ENCODE results near the gene TMEM82.

- TF ChIP-seq CTCF (IDR thresholded peaks at IDR 0.05 in 2 of 3, conservative IDR thresholded peaks at IDR 0.05 in 1 of 3; ENCODE audit: insufficient read depth in 2 of 3, low read depth in 1 of 3, low read length in 3 of 3) (no peak), FOS (IDR thresholded peaks at IDR 0.05; ENCODE audit: extremely low read depth, insufficient read length) (no peak), HEY1 (CRISPR knock-in tag; IDR thresholded peaks at IDR 0.05; ENCODE audit: borderline replicate concordance) (no peak), MAFF (IDR thresholded peaks at IDR 0.05; ENCODE audit: low read length) (no peak), SRF (CRISPR knock-in tag; IDR thresholded peaks at IDR 0.05) (no peak), XRCC4 (IDR thresholded peaks at IDR 0.05; ENCODE audit: extremely low read depth, insufficient read depth, insufficient read length) (no peak), ZFP30 (CRISPR knock-in tag; IDR thresholded peaks at IDR 0.05; ENCODE audit: borderline replicate concordance) (no peak), CBX5 (IDR thresholded peaks at IDR 0.05; ENCODE audit: borderline replicate concordance, low read depth) (no peak), TCF7 (IDR thresholded peaks at IDR 0.05; ENCODE audit: borderline replicate concordance) (no peak)
- TF ChIP-seq, protein P1, sequence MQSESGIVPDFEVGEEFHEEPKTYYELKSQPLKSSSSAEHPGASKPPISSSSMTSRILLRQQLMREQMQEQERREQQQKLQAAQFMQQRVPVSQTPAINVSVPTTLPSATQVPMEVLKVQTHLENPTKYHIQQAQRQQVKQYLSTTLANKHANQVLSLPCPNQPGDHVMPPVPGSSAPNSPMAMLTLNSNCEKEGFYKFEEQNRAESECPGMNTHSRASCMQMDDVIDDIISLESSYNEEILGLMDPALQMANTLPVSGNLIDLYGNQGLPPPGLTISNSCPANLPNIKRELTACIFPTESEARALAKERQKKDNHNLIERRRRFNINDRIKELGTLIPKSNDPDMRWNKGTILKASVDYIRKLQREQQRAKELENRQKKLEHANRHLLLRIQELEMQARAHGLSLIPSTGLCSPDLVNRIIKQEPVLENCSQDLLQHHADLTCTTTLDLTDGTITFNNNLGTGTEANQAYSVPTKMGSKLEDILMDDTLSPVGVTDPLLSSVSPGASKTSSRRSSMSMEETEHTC (IDR thresholded peaks at IDR 0.05), result no peak
Measured at GRCh38 chr1:15749399-15750291, 7.3 kb downstream of the TMEM82 start.
